Osteocyte (in vitro differentiated cells): ENCODE results near the gene CAMK2B. TPM values are rescaled to one million over a fixed set of nuclear protein-coding genes. Genes with fewer than 3 reads are reported as not detected.

Source experiments
- DNase-seq: peaks from one replicate; pipeline ENCODE4 v3.0.0; 2021; ENCODE audit warnings: mixed read lengths; ENCODE audit not compliant: unreplicated experiment; ENCODE audit errors: extremely low spot score
- H3K27ac Mint-ChIP-seq: one replicate; pipeline ENCODE4 v1.8.0; 2021; ENCODE audit warnings: mild to moderate bottlenecking, mixed read lengths; ENCODE audit not compliant: unreplicated experiment
- H3K27me3 Mint-ChIP-seq: one replicate; pipeline ENCODE4 v1.8.0; 2021; ENCODE audit warnings: mixed read lengths; ENCODE audit not compliant: unreplicated experiment
- H3K36me3 Mint-ChIP-seq: one replicate; pipeline ENCODE4 v1.8.0; 2021; ENCODE audit warnings: mixed read lengths; ENCODE audit not compliant: unreplicated experiment
- H3K4me1 Mint-ChIP-seq: one replicate; pipeline ENCODE4 v1.8.0; 2021; ENCODE audit warnings: mixed read lengths; ENCODE audit not compliant: unreplicated experiment
- H3K4me3 Mint-ChIP-seq: one replicate; pipeline ENCODE4 v1.8.0; 2021; ENCODE audit warnings: mild to moderate bottlenecking, moderate library complexity, mixed read lengths; ENCODE audit not compliant: unreplicated experiment
- H3K9me3 Mint-ChIP-seq: one replicate; pipeline ENCODE4 v1.8.0; 2021; ENCODE audit warnings: mixed read lengths; ENCODE audit not compliant: unreplicated experiment
- total RNA-seq: library from RNA; stranded (reverse); gene quantifications from 2 replicates; pipeline ENCODE4 v1.2.1, GENCODE V29; 2021
- TF ChIP-seq, protein P1 (sequence below): fragments of 200-600 bp; sonication (generic); IDR thresholded peaks from 2 replicates; pipeline ENCODE4 v1.5.0; 2021; ENCODE audit warnings: antibody characterized with exemption, mild to moderate bottlenecking, moderate library complexity

CAMK2B gene
- total RNA-seq, 1 donor from 2014 or later: not detected

DNA sequence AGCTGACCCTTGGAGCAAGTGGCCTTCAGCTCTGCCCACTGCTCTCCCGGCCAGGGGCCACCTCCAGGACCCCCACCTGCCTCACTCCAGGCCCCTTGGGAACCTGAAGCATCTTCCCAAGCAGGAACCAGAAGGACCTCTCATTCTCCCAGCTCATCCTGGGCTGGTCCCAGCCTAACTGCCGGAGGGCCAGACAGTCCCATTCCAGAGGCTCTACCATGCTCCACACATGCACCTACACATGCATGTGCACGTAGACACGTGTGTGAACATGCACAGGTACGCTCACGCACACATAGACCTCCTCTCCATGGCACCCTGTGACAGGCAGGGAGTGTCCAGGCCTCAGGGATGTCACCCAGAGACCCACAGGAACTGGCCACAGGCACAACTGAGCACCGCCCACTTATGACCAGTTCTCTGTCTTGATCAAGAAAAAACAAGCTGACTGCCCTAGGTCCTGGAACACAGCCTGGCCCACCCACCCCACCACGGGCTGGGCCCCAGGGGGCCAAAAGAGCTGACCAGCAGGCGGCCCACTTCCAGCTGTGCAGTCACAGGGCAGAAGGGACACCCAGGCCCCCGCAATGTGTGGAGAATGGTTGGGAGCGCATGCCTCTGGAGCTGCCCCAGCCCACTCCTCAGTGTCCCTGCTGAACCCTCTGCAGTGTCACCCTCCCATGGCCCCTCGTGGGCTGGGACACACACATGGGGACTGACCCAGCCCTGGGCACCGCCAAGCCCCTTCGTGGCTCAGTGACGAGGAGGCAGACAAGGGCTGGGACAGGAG, 43.4 kb downstream of the CAMK2B start:
- no peaks in the 10 kb centered on the region for H3K9me3 Mint-ChIP-seq
- DNase-seq: peak; percentile 81
- TF ChIP-seq, protein P1, sequence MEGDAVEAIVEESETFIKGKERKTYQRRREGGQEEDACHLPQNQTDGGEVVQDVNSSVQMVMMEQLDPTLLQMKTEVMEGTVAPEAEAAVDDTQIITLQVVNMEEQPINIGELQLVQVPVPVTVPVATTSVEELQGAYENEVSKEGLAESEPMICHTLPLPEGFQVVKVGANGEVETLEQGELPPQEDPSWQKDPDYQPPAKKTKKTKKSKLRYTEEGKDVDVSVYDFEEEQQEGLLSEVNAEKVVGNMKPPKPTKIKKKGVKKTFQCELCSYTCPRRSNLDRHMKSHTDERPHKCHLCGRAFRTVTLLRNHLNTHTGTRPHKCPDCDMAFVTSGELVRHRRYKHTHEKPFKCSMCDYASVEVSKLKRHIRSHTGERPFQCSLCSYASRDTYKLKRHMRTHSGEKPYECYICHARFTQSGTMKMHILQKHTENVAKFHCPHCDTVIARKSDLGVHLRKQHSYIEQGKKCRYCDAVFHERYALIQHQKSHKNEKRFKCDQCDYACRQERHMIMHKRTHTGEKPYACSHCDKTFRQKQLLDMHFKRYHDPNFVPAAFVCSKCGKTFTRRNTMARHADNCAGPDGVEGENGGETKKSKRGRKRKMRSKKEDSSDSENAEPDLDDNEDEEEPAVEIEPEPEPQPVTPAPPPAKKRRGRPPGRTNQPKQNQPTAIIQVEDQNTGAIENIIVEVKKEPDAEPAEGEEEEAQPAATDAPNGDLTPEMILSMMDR: no peak
- no peak overlapping the region for H3K27ac Mint-ChIP-seq
- no peaks in the 10 kb centered on the region for H3K27me3 Mint-ChIP-seq
- H3K4me3 Mint-ChIP-seq: no peak overlapping the region
- H3K4me1 Mint-ChIP-seq: no peaks in the 10 kb centered on the region
- no peaks in the 10 kb centered on the region for H3K36me3 Mint-ChIP-seq

DNA sequence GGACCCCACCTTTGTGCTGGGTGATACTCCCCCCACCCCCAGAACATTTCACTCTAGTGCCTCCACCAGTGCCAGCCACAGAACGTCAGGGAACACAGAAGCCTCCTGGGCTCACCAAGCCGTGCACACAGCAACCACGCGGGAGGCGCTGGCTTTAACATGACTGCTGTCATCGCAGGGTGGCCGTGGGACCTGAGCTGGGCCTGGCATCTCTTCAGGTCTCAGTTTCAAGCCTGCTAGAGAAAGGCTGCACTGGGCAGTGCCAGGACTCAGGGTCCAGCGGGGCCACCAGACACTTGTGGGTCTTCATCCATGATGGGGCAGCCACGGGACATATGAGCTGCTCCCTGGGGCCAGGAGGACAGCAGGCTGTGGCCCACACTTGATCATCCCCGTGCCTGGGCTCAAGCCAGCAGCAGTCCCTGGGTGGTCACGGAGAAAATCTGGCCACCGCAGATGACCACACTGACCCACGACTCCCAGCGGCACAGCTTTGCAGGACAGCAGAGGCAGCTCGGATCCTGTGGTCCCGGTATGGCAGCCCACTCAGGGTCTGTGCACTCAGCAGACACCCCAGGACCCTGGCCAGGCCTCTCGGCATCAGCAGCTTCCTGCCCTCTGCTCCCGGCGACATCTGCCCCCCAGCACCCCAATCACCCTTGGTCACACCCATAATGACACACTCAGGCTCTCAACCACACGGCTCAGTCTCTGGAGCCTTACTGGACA, 44.2 kb downstream of the CAMK2B start:
- no peaks in the 10 kb centered on the region for H3K9me3 Mint-ChIP-seq
- H3K36me3 Mint-ChIP-seq: no peaks in the 10 kb centered on the region
- no peaks in the 10 kb centered on the region for H3K4me1 Mint-ChIP-seq
- no peaks in the 10 kb centered on the region for H3K27me3 Mint-ChIP-seq
- TF ChIP-seq, protein P1: no peak
- peak; percentile 83 for DNase-seq
- H3K27ac Mint-ChIP-seq: no peak overlapping the region
- H3K4me3 Mint-ChIP-seq: no peak overlapping the region

DNA sequence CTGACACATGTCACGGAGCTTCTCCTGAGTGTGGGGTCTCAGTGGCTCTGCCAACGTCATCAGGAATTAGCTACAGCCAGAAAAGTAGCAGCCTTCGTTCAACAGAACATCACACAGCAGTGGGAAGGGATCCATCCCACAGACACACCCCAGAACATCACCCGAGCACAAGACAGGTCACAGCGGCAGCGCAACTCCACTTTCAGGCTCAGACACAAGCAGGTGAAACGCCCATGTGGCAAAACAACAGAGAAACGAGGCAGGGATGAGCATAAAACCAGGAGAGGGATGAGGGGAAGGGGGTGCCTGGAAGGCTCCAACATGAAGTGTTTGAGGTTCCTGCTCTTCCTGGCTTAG, 44.8 kb downstream of the CAMK2B start:
- no peak for DNase-seq
- H3K27me3 Mint-ChIP-seq: no peaks in the 10 kb centered on the region

GRCh38 chr7:44279731-44280505, 45.5 kb downstream of the CAMK2B start:
- Mint-ChIP-seq H3K27me3 (no peaks in the 10 kb centered on the region), H3K9me3 (no peaks in the 10 kb centered on the region), H3K4me1 (no peaks in the 10 kb centered on the region), H3K36me3 (no peaks in the 10 kb centered on the region), H3K27ac (no peak overlapping the region), H3K4me3 (no peak overlapping the region)
- TF ChIP-seq, protein P1: no peak
- DNase-seq: peak; percentile 70

More for the DNA sequence above, 44.8 kb downstream of the CAMK2B start:
- H3K36me3 Mint-ChIP-seq: no peaks in the 10 kb centered on the region
- no peak overlapping the region for H3K4me3 Mint-ChIP-seq
- no peaks in the 10 kb centered on the region for H3K9me3 Mint-ChIP-seq
- TF ChIP-seq, protein P1: no peak
- no peaks in the 10 kb centered on the region for H3K4me1 Mint-ChIP-seq
- H3K27ac Mint-ChIP-seq: no peak overlapping the region
